ENCODE measurements around the gene KRTAP27-1. TPM values are rescaled to one million over a fixed set of nuclear protein-coding genes. Genes with fewer than 3 reads are reported as not detected.

The KRTAP27-1 gene, protein sequence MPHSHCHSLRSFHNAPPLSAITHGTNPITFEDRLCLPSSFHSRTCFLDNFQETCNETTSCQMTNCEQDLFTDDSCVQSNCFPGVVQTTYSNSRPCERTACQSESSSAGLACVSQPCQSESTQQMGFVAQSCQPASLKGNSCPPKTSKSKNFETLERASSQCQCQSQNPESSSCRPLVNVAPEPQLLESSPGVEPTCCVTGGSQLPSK
- total RNA-seq, result not detected

DNA sequence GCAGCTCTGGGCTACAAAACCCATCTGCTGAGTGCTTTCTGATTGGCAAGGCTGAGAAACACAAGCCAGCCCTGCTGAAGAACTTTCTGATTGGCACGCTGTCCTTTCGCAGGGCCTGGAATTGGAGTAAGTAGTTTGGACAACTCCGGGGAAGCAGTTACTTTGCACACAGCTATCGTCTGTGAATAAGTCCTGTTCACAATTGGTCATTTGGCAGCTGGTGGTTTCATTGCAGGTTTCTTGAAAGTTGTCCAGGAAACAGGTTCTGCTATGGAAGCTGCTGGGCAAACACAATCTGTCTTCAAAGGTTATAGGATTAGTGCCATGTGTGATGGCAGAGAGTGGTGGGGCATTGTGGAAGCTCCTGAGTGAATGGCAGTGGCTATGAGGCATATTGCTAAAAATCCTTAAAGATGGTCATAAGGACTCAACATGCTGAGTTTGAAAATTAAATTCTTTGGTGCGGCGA lies at the start of gene KRTAP27-1:
Gene KRTAP27-1 (minus strand): TSS at position 419 of the 469 bp plus-strand sequence. CDS start 26 bp downstream, at position 393.
- Histone ChIP-seq H3K4me3 (no peak within 1 kb of the TSS), H3K27ac (no peak within 1 kb of the TSS), H3K4me1 (replicated peaks in 1 of 2) (peaks cover 0 to 8% of the 10 kb centered on the region in 2 donors)
- peak in 1 of 8 experiments; percentile 66 for ATAC-seq (replicated peaks in 6 of 8)
- WGBS, 10 experiments, result 0 to 100% (median 92%) methylated on average over 1 to 5 of the region's 6 CpGs
- in situ Hi-C loops (cut with MboI; ENCODE audit: low pct_unique_long_range_greater_than_20kb in 2 of 9, low sequenced_read_pairs in 9 of 9, unreplicated experiment in 9 of 9), result loop anchor here in 1 of 9 experiments (25.0 kb wide), 1 partner anchor 725 kb away; no protein-coding TSS in a partner anchor

DNA sequence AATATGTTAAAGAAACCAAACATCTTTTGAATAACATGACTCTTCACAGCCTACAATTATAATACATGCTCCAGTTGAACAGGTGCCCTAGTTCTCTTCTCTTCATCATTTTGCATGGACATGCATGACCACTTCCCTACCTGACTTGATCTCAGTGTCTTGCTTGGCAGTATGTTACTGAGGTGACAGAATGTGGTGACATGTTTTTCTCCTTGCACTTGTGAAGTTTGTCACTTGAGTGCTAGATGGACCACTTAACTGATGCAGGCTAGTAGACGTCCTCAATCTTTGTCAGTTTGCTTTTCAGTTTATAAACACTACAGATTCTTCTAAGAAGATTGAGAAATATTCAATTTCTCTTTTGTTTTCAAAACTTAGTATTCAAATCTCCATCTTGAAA lies 44.7 kb upstream of the KRTAP27-1 start:
- in situ Hi-C loops (cut with MboI; ENCODE audit: low pct_unique_long_range_greater_than_20kb in 2 of 9, low sequenced_read_pairs in 9 of 9, unreplicated experiment in 9 of 9), result no loop called here
- H3K4me3 ChIP-seq, result no peak overlapping the region
- ATAC-seq (replicated peaks in 6 of 8), result no peak
- 0 to 100% (median 60%) methylated on average over 1 of the region's 1 CpG; no CpG with 5 or more reads in 3 of the 10 experiments for WGBS, 10 experiments
- no peak overlapping the region for H3K27ac ChIP-seq
- H3K4me1 ChIP-seq (replicated peaks in 1 of 2), result no peaks in the 10 kb centered on the region

GRCh38 chr21:30372139-30372770 lies 34.8 kb upstream of the KRTAP27-1 start, which contains the start of gene KRTAP13-2:
Gene KRTAP13-2, minus strand, starts transcription at chr21:30372271. Its CDS starts 58 bp downstream, at chr21:30372213.
- no peak within 1 kb of the TSS for H3K4me3 ChIP-seq
- in situ Hi-C loops (cut with MboI; ENCODE audit: low pct_unique_long_range_greater_than_20kb in 2 of 9, low sequenced_read_pairs in 9 of 9, unreplicated experiment in 9 of 9), result no loop called here
- no peak within 1 kb of the TSS for H3K27ac ChIP-seq
- no peak for ATAC-seq (replicated peaks in 6 of 8)
- WGBS, 10 experiments, result 0 to 95% (median 81%) methylated on average over 1 to 5 of the region's 5 CpGs
- no peaks in the 10 kb centered on the region for H3K4me1 ChIP-seq (replicated peaks in 1 of 2)

GRCh38 chr21:30355906-30356305 lies 18.4 kb upstream of the KRTAP27-1 start:
- H3K4me3 ChIP-seq, result no peak overlapping the region
- no peak for ATAC-seq (replicated peaks in 6 of 8)
- 3 to 95% (median 69%) methylated on average over 2 to 3 of the region's 3 CpGs; no CpG with 5 or more reads in 1 of the 10 experiments for WGBS, 10 experiments
- H3K27ac ChIP-seq, result no peak overlapping the region
- in situ Hi-C loops (cut with MboI; ENCODE audit: low pct_unique_long_range_greater_than_20kb in 2 of 9, low sequenced_read_pairs in 9 of 9, unreplicated experiment in 9 of 9), result no loop called here
- peaks cover 0 to 4% of the 10 kb centered on the region in 2 donors for H3K4me1 ChIP-seq (replicated peaks in 1 of 2)

- in situ Hi-C loops (cut with MboI; ENCODE audit: low pct_unique_long_range_greater_than_20kb in 2 of 9, low sequenced_read_pairs in 9 of 9, unreplicated experiment in 9 of 9), result no loop called here
- Histone ChIP-seq H3K4me1 (replicated peaks in 1 of 2) (peaks cover 6 to 16% of the 10 kb centered on the region in 2 donors), H3K4me3 (no peak overlapping the region), H3K27ac (no peak overlapping the region)
- ATAC-seq (replicated peaks in 6 of 8), result no peak
- WGBS, 10 experiments, result 0 to 100% (median 83%) methylated on average over 1 of the region's 1 CpG; no CpG with 5 or more reads in 1 of the 10 experiments
These were observed 17.0 kb upstream of the KRTAP27-1 start for GRCh38 chr21:30354308-30355005.

GRCh38 chr21:30351534-30351933 lies 14.0 kb upstream of the KRTAP27-1 start:
- 56 to 100% (median 90%) methylated on average over 1 of the region's 1 CpG; no CpG with 5 or more reads in 1 of the 10 experiments for WGBS, 10 experiments

DNA sequence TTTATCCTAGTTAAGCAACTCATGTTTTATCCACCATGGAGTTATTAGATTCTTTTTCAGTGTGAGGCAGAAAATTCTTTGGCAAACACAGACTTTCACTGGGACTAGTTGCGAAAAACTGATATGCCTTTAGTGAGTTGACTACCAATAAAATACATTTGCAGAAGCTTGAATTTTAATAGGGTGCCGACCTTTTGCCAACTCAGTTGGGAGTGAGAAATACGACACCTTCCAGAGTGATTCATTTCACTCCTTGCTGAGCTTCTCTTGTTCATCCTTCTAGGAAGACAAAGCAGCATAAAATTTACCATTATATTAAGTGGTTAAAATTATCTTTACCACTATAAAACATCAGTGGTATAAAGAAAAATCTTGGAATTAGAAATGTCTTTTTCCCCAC lies 12.1 kb upstream of the KRTAP27-1 start:
- WGBS, 10 experiments, result 0 to 86% (median 42%) methylated on average over 1 to 3 of the region's 3 CpGs
- H3K27ac ChIP-seq, result no peak overlapping the region
- H3K4me3 ChIP-seq, result no peak overlapping the region
- in situ Hi-C loops (cut with MboI; ENCODE audit: low pct_unique_long_range_greater_than_20kb in 2 of 9, low sequenced_read_pairs in 9 of 9, unreplicated experiment in 9 of 9), result loop anchor here in 1 of 9 experiments (25.0 kb wide), 1 partner anchor 713 kb away; no protein-coding TSS in a partner anchor
- peaks cover 6 to 20% of the 10 kb centered on the region in 2 donors for H3K4me1 ChIP-seq (replicated peaks in 1 of 2)
- ATAC-seq (replicated peaks in 6 of 8), result no peak

More at GRCh38 chr21:30351534-30351933, 14.0 kb upstream of the KRTAP27-1 start:
- Histone ChIP-seq H3K4me1 (replicated peaks in 1 of 2) (peaks cover 6 to 20% of the 10 kb centered on the region in 2 donors), H3K4me3 (no peak overlapping the region), H3K27ac (no peak overlapping the region)
- in situ Hi-C loops (cut with MboI; ENCODE audit: low pct_unique_long_range_greater_than_20kb in 2 of 9, low sequenced_read_pairs in 9 of 9, unreplicated experiment in 9 of 9), result no loop called here
- ATAC-seq (replicated peaks in 6 of 8), result no peak

- H3K27ac ChIP-seq, result no peak within 1 kb of the TSS
- ATAC-seq (replicated peaks in 6 of 8), result peak in 1 of 8 experiments; percentile 42
- H3K4me1 ChIP-seq (replicated peaks in 1 of 2), result peaks cover 6 to 20% of the 10 kb centered on the region in 2 donors
- in situ Hi-C loops (cut with MboI; ENCODE audit: low pct_unique_long_range_greater_than_20kb in 2 of 9, low sequenced_read_pairs in 9 of 9, unreplicated experiment in 9 of 9), result loop anchor here in 1 of 9 experiments (25.0 kb wide), 1 partner anchor 714 kb away; no protein-coding TSS in a partner anchor
- H3K4me3 ChIP-seq, result no peak within 1 kb of the TSS
- WGBS, 10 experiments, result 0 to 100% (median 87%) methylated on average over 1 to 4 of the region's 4 CpGs; no CpG with 5 or more reads in 2 of the 10 experiments
These were observed 11.0 kb upstream of the KRTAP27-1 start, which contains the start of gene KRTAP23-1 for GRCh38 chr21:30348506-30348905. Gene KRTAP23-1, minus strand, starts transcription at chr21:30348606. Its CDS starts 0 bp downstream, at chr21:30348606.

GRCh38 chr21:30345014-30345413 lies 7.5 kb upstream of the KRTAP27-1 start:
- ATAC-seq (replicated peaks in 6 of 8), result no peak
- H3K4me1 ChIP-seq (replicated peaks in 1 of 2), result peaks cover under 1 to 10% of the 10 kb centered on the region in 2 donors
- in situ Hi-C loops (cut with MboI; ENCODE audit: low pct_unique_long_range_greater_than_20kb in 2 of 9, low sequenced_read_pairs in 9 of 9, unreplicated experiment in 9 of 9), result loop anchor here in 1 of 9 experiments (25.0 kb wide), 1 partner anchor 717 kb away; no protein-coding TSS in a partner anchor
- 0 to 100% (median 82%) methylated on average over 1 to 2 of the region's 2 CpGs; no CpG with 5 or more reads in 1 of the 10 experiments for WGBS, 10 experiments
- H3K4me3 ChIP-seq, result no peak overlapping the region
- no peak overlapping the region for H3K27ac ChIP-seq

- WGBS, 10 experiments, result 75 to 100% (median 95%) methylated on average over 2 of the region's 2 CpGs; no CpG with 5 or more reads in 1 of the 10 experiments
These were observed 3.5 kb upstream of the KRTAP27-1 start for GRCh38 chr21:30340714-30341573.

DNA sequence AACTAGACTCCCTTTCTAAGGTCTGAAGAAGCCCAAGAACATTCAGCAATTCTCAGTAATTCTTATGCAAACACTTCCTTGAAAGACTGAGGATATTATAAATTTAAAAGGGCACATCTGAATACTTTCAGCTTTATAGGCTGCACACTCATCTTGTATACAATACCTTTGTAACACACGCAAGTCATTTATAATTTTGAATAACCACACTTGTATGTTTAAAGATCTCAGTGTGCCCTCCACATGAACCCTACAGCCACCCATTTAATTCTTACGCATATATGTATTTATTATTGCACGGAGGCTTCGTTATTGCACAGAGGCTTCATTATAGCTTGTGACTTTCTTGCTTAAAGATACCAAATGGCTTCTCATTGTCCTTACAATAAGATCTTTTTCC lies 1.2 kb upstream of the KRTAP27-1 start:
- 25 to 93% (median 76%) methylated on average over 1 to 4 of the region's 4 CpGs for WGBS, 10 experiments
- in situ Hi-C loops (cut with MboI; ENCODE audit: low pct_unique_long_range_greater_than_20kb in 2 of 9, low sequenced_read_pairs in 9 of 9, unreplicated experiment in 9 of 9), result loop anchor here in 1 of 9 experiments (25.0 kb wide), 1 partner anchor 724 kb away; no protein-coding TSS in a partner anchor

More at GRCh38 chr21:30340714-30341573, 3.5 kb upstream of the KRTAP27-1 start:
- H3K4me3 ChIP-seq, result no peak overlapping the region
- H3K27ac ChIP-seq, result no peak overlapping the region
- peaks cover 0 to 8% of the 10 kb centered on the region in 2 donors for H3K4me1 ChIP-seq (replicated peaks in 1 of 2)
- in situ Hi-C loops (cut with MboI; ENCODE audit: low pct_unique_long_range_greater_than_20kb in 2 of 9, low sequenced_read_pairs in 9 of 9, unreplicated experiment in 9 of 9), result loop anchor here in 1 of 9 experiments (25.0 kb wide), 1 partner anchor 721 kb away; no protein-coding TSS in a partner anchor
- ATAC-seq (replicated peaks in 6 of 8), result peak in 3 of 8 experiments; percentile 26 to 45 (median 31)

More for the DNA sequence above, 1.2 kb upstream of the KRTAP27-1 start:
- Histone ChIP-seq H3K4me1 (replicated peaks in 1 of 2) (peaks cover 0 to 8% of the 10 kb centered on the region in 2 donors), H3K4me3 (no peak overlapping the region), H3K27ac (no peak overlapping the region)
- ATAC-seq (replicated peaks in 6 of 8), result peak in 2 of 8 experiments; percentile 55 to 85
